Endothelial cell (in vitro differentiated cells): Measurements from ENCODE around the gene SLC18A2. TPM values are rescaled to one million over a fixed set of nuclear protein-coding genes. Genes with fewer than 3 reads are reported as not detected.

Experiments
- DNase-seq: peaks from one replicate; pipeline ENCODE4 v3.0.0; 2021; ENCODE audit warnings: low spot score
- H3K27ac Mint-ChIP-seq: one replicate; pipeline ENCODE4 v1.8.0; 2021; ENCODE audit warnings: mixed read lengths, inconsistent platforms; ENCODE audit not compliant: unreplicated experiment
- H3K27me3 Mint-ChIP-seq: one replicate; pipeline ENCODE4 v1.8.0; 2021; ENCODE audit warnings: mild to moderate bottlenecking, moderate library complexity, mixed read lengths, inconsistent platforms; ENCODE audit not compliant: unreplicated experiment
- H3K36me3 Mint-ChIP-seq: one replicate; pipeline ENCODE4 v1.8.0; 2021; ENCODE audit warnings: mild to moderate bottlenecking, low read depth, mixed read lengths, inconsistent platforms; ENCODE audit not compliant: unreplicated experiment
- H3K4me1 Mint-ChIP-seq: one replicate; pipeline ENCODE4 v1.8.0; 2021; ENCODE audit warnings: mild to moderate bottlenecking, mixed read lengths, inconsistent platforms; ENCODE audit not compliant: unreplicated experiment
- H3K4me3 Mint-ChIP-seq: one replicate; pipeline ENCODE4 v1.8.0; 2021; ENCODE audit warnings: mild to moderate bottlenecking, mixed read lengths, inconsistent platforms; ENCODE audit not compliant: unreplicated experiment
- H3K9me3 Mint-ChIP-seq: one replicate; pipeline ENCODE4 v1.8.0; 2021; ENCODE audit warnings: mixed read lengths, inconsistent platforms; ENCODE audit not compliant: unreplicated experiment
- total RNA-seq: library from RNA; stranded (reverse); fragmentation: NEBNext Ultra II Directional; extraction: Animal tissue kit (Norgen Biotek cat#: 25700); gene quantifications from one replicate; pipeline ENCODE4 v1.2.1, GENCODE V29; 2021; ENCODE audit not compliant: unreplicated experiment
- TF ChIP-seq, protein P1 (sequence below): fragments of 200-600 bp; sonication (generic); IDR thresholded peaks from one replicate; pipeline ENCODE4 v1.5.0; 2021; ENCODE audit warnings: antibody characterized with exemption; ENCODE audit not compliant: unreplicated experiment

SLC18A2 gene
- total RNA-seq, 1 donor from 2014 or later: 1.3 TPM

DNA sequence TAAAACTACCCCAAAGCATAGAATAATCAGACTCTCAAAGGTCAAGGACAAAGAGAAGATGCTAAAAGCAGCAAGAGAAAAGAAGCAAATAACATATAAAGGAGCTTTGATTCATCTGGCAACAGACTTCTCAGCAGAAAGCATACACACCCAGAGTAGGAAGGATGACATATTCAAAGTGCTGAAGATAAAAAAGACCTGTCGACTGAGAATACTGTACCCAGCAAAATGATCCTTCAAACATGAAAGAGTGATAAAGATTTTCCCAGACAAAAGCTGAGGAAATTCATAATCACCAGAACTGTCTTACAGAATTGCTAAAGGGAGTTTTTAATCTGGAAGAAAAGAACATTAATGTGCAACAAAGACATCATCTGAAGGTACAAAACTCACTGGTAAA lies 28.7 kb upstream of the SLC18A2 start:
- Mint-ChIP-seq H3K27ac (no peak overlapping the region), H3K36me3 (no peaks in the 10 kb centered on the region), H3K9me3 (no peaks in the 10 kb centered on the region), H3K4me3 (no peak overlapping the region), H3K27me3 (peaks cover 5% of the 10 kb centered on the region), H3K4me1 (no peaks in the 10 kb centered on the region)
- DNase-seq: no peak
- TF ChIP-seq, protein P1, sequence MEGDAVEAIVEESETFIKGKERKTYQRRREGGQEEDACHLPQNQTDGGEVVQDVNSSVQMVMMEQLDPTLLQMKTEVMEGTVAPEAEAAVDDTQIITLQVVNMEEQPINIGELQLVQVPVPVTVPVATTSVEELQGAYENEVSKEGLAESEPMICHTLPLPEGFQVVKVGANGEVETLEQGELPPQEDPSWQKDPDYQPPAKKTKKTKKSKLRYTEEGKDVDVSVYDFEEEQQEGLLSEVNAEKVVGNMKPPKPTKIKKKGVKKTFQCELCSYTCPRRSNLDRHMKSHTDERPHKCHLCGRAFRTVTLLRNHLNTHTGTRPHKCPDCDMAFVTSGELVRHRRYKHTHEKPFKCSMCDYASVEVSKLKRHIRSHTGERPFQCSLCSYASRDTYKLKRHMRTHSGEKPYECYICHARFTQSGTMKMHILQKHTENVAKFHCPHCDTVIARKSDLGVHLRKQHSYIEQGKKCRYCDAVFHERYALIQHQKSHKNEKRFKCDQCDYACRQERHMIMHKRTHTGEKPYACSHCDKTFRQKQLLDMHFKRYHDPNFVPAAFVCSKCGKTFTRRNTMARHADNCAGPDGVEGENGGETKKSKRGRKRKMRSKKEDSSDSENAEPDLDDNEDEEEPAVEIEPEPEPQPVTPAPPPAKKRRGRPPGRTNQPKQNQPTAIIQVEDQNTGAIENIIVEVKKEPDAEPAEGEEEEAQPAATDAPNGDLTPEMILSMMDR: no peak

DNA sequence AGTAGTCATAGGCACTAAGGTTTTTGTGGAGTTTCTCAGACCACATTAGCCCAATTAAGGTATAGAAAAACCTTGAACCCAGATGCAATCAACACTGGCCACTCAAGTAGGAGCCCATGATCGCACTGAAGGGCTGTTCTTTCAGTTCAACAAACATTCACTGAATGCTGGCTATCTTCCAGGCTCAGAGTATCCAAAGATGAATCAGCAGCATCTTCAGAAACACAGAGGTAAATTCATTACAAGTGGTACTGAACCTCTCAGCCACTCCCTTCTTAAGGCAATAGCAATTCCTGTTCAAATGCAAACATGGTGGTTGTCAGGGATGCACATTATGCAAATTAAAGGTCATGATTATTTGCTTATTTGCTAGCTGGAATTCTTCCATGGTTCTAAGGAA lies 26.5 kb upstream of the SLC18A2 start:
- no peaks in the 10 kb centered on the region for H3K4me1 Mint-ChIP-seq
- no peaks in the 10 kb centered on the region for H3K36me3 Mint-ChIP-seq
- peaks cover 9% of the 10 kb centered on the region for H3K27me3 Mint-ChIP-seq
- H3K9me3 Mint-ChIP-seq: no peaks in the 10 kb centered on the region
- no peak for DNase-seq
- H3K27ac Mint-ChIP-seq: no peak overlapping the region
- TF ChIP-seq, protein P1: no peak
- no peak overlapping the region for H3K4me3 Mint-ChIP-seq

DNA sequence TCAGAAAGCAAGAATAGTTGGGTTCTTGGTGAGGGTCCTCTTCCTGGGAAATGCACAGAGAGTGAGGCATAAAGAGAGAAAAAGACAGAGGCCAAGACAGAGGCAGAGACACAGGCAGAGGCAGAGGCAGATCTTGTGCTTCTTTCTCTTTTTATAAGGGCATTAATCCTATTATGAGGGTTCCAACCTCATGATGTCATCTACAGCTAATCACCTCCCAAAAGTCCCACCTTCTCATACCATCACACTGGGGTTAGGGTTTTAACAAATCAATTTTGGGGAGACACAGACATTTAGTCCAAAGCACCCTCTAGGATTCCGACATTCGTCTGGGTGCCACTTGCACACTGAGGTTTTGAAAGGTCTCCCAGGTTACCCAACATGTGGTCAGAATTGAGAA lies 25.8 kb upstream of the SLC18A2 start:
- no peak for DNase-seq
- H3K9me3 Mint-ChIP-seq: no peaks in the 10 kb centered on the region
- H3K4me3 Mint-ChIP-seq: no peak overlapping the region
- TF ChIP-seq, protein P1: no peak
- H3K4me1 Mint-ChIP-seq: no peaks in the 10 kb centered on the region
- H3K27ac Mint-ChIP-seq: no peak overlapping the region
- peaks cover 9% of the 10 kb centered on the region for H3K27me3 Mint-ChIP-seq
- no peaks in the 10 kb centered on the region for H3K36me3 Mint-ChIP-seq

DNA sequence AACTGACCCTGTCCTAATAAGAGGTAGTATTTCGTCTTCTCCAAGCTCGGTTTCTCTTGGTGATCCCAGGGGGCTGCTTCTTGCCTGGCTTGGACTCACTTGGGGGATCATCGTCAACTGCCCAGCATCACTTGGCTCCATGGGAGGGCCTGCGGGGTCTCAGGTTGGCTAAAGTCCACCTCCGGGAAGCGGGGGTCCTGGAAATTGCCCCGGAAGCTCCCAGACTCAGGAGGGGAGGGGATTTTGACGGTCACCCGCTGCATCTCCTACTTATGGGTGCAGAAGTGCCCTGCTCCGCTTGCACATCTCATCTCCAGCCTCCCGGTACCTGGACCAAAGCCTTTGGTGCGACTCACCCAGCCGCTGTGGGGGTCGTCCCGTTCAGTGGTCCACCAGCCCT lies 24.9 kb upstream of the SLC18A2 start:
- H3K4me1 Mint-ChIP-seq: no peaks in the 10 kb centered on the region
- H3K36me3 Mint-ChIP-seq: no peaks in the 10 kb centered on the region
- no peak overlapping the region for H3K27ac Mint-ChIP-seq
- TF ChIP-seq, protein P1: no peak
- DNase-seq: no peak
- H3K9me3 Mint-ChIP-seq: no peaks in the 10 kb centered on the region
- H3K4me3 Mint-ChIP-seq: no peak overlapping the region
- H3K27me3 Mint-ChIP-seq: peaks cover 12% of the 10 kb centered on the region

DNA sequence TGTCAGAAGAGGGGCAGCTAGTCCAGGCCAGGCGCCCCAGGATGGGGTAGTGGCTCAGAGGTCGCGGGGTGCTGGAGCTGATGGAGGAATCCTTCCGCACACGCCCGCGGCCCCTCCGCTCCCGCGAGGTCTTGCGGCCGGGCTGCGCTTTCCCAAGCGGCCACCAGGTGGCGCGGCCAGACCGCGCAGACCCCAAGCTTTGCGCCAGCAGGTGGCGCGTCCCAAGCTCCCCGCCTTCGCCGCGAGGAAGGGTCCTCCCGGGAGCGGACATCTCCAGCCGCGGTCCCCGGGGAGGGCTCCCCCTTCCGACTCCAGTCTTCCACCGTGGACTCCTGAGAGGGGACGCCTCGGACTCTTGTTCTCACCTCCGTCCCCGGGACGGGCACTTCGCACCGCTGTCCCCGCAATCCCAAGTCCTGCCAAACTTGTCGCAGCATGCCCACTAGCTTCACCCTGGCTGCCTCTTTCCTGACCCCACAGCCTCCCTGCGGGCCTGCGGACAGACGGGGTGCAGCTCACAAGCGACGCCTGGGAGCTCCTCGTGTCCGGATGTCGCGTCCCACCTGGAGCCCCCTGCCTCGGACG lies 24.2 kb upstream of the SLC18A2 start:
- H3K36me3 Mint-ChIP-seq: no peaks in the 10 kb centered on the region
- H3K4me1 Mint-ChIP-seq: no peaks in the 10 kb centered on the region
- no peak overlapping the region for H3K27ac Mint-ChIP-seq
- H3K27me3 Mint-ChIP-seq: peaks cover 14% of the 10 kb centered on the region
- TF ChIP-seq, protein P1: peak; percentile 100
- peak; percentile 88 for DNase-seq
- H3K4me3 Mint-ChIP-seq: peak overlapping the region; percentile 65
- no peaks in the 10 kb centered on the region for H3K9me3 Mint-ChIP-seq
